HG02870 (cell line): ENCODE results near the gene TMEM190.
"Not testable (repeated sequence)": the region's sequence is repeated elsewhere in the genome, so short reads cannot be mapped to it uniquely, and the experiment has no call there.

Experiments
- ATAC-seq: cut with Tn5 transposase; IDR thresholded peaks from one replicate; pipeline ENCODE4 v1.9.1; 2021; ENCODE audit warnings: mild to moderate bottlenecking, moderate library complexity; ENCODE audit not compliant: unreplicated experiment

TMEM190 gene

DNA sequence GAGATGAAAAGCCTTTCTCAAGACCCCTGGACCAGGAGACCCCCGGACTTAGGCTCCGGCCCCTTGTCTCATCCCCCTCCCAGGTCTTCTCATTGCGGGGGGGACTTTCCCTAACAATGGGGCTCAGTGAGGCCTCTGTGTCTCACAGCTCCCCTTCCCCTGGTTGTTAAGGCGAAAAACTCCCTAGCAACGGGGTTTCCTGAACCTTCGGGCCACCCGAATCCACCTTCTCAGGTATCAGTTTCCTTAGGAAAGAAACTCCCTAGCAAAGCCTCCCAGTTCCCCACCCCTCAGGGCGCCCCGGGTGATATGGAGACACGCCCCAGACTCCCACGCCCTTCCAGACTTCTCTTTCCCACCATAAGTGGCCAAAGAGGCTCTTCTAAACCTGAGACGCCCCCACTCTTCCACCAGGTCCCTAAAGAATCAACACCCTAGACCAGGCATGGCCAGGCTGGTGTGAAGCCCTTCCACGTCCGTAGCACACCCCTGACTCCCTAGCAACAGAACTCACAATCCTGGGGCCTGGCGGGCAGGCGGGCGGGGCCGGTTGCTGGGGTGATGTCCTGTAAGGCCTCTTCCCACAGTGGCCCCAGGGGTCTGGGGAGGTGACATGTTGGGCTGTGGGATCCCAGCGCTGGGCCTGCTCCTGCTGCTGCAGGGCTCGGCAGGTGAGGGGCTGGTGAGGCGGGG lies at the start of gene TMEM190:
TSS of gene TMEM190 (plus strand) at position 586 of the 693 bp plus-strand sequence. CDS start at position 614, 28 bp downstream.
- no peak for ATAC-seq

- ATAC-seq, result not testable (repeated sequence)
Observed at GRCh38 chr19:55328774-55329318, 47.8 kb upstream of the TMEM190 start.

DNA sequence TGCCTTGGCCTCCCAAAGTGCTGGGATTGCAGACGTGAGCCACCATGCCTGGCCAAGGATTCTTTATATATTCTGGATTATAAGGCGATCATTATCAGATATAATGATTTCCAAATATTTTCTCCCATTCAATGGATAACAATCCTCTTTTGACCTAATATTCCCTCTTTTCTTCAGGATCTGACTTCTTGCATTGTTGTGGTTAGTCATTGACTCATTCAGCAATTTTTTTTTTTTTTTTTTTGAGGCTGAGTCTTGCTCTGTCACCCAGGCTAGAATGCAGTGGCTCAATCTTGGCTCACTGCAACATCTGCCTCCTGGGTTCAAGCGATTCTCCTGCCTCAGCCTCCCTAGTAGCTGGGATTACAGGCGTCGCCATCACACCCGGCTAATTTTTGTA lies 46.8 kb upstream of the TMEM190 start:
- not testable (repeated sequence) for ATAC-seq

GRCh38 chr19:55333870-55334269 lies 42.8 kb upstream of the TMEM190 start:
- ATAC-seq, result no peak

- no peak for ATAC-seq
Observed at GRCh38 chr19:55336101-55336500, 40.5 kb upstream of the TMEM190 start.

DNA sequence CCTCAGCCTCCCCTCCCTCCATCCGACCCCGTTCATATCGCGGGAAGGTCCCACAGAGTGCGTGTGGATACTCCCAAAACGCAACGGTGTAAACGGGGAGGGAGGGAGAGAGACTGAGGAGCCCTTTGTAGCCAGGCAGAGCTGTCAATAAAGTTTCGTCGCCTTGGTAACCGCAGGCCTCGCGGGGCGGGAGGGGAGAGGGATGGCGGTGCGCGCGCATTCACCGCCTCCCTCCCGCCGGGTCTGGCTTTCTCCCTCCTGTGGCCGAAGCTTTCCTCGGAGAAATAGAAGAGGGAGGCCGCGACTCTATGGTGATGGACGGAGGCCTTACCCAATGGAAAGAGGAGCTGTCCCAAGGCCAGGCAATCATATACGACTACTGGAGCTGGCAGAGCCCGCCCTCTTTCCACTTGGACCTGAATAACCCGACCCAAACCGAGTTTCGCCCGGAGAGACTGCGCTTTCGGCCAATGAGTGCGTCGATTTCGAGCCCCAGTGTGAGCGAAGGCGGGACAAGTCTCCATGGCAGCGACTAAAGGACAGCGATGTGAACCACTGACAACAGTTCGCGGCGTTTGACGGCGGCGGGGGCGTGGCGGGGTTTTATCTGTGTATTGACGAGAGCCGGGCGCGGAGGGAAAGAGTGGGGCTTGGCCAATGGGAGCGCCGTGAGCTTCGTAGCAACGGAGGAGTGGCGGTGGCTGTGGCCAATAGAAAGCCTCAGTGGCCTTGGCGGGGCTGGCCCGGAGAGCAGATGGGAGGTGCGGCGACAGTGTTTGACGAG lies 37.3 kb upstream of the TMEM190 start, which contains the start of gene KMT5C:
TSS of gene KMT5C (plus strand) at position 772 of the 784 bp plus-strand sequence. CDS start 2,061 bp downstream, outside the sequence.
- ATAC-seq, result peak; percentile 78

GRCh38 chr19:55339889-55340783 lies 36.5 kb upstream of the TMEM190 start:
- ATAC-seq, result no peak

- no peak for ATAC-seq
Observed at GRCh38 chr19:55340784-55341147, 35.9 kb upstream of the TMEM190 start.

- no peak for ATAC-seq
Observed at GRCh38 chr19:55341171-55341588, 35.4 kb upstream of the TMEM190 start.

DNA sequence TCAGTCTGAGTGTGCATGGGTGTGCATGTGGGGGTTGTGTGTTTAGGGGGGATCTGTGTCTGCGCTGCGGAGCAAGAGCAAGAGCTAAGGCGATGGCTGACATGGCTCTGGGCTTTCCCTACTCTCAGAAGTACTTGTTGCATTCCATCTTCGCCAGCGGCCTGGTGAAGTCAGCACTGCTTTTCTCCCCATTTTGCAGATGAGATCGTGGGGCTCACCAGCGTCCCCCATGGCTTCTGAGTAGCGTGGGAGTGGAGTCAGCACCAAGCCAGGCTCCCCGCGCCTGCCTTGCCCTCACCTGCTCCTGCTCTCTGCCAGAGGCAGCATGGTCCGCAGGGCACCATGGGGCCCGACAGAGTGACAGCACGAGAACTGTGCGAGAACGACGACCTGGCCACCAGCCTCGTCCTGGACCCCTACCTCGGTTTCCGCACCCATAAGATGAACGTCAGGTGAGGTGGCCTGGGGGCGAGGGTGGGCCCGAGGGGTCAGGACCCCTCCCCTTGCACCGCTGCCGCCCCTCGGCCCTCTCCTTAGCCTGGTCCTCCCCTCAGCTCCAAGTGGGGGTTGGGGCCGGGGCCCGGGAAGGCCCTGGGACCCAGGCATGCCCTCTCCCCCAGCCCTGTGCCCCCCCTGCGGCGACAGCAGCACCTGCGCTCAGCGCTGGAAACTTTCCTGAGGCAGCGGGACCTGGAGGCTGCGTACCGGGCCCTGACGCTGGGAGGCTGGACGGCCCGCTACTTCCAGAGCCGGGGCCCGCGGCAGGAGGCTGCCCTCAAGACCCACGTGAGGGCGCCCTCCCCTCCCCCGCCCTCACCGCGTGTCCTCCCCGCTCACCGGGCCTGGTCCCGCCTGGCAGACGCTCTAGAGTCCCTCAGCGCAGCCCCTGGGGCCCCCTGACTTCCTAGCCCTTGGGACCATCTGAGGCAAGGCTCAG lies 34.8 kb upstream of the TMEM190 start:
- no peak for ATAC-seq

DNA sequence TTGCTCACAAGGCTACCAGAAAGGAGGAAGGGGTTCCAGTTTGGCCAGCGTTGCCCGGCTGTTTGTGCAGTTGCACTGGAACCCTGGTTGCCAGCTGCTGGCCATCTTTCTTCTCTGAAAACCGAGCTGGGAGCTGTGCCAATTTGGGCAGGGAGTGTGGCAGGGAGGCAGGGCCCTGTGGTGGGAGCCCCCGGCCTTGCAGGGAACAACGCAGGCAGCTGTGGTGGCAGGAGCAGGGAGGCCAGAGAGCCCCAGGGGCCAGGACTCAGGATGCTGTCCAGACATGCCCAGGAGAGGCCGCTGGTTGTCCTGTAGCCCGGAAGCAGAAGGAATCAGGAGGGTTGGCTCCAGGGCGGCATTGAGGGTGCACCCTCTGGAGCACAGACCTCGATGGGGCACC lies 32.2 kb upstream of the TMEM190 start:
- ATAC-seq, result no peak

DNA sequence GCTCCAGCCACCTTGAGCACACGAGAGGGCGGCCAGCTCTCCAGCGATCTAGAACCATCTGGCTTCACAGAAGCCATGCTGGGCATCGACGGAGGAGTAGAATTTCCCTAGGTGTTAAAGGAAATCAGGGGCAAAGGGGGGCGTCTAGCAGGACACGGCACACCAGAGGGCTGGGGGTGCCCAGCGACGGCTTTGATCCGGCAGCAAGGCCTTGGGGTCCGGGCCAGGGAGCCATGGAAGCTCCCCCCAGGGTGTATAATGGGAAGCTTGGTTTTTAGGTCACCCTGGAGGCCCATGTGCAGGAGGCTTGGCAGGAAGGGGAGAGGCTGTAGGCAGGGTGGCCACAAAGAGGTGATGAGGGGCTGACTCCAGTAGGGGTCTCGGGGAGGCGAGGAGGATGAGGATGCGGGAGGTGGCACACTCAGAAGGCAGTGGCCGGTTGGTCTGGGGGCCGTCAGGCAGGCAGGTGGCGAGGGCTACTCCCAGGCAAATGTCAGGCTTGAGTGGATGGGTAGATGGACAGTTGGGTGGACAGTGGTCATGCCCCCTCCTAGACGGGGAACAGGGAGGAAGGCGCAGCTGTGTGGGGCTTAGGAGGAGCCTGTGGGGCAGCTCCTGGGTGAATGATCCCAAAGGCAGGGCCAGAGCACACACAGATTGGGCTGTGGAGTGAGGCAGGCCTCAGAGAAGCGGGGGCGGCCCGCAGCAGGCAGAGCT lies 31.4 kb upstream of the TMEM190 start:
- no peak for ATAC-seq

DNA sequence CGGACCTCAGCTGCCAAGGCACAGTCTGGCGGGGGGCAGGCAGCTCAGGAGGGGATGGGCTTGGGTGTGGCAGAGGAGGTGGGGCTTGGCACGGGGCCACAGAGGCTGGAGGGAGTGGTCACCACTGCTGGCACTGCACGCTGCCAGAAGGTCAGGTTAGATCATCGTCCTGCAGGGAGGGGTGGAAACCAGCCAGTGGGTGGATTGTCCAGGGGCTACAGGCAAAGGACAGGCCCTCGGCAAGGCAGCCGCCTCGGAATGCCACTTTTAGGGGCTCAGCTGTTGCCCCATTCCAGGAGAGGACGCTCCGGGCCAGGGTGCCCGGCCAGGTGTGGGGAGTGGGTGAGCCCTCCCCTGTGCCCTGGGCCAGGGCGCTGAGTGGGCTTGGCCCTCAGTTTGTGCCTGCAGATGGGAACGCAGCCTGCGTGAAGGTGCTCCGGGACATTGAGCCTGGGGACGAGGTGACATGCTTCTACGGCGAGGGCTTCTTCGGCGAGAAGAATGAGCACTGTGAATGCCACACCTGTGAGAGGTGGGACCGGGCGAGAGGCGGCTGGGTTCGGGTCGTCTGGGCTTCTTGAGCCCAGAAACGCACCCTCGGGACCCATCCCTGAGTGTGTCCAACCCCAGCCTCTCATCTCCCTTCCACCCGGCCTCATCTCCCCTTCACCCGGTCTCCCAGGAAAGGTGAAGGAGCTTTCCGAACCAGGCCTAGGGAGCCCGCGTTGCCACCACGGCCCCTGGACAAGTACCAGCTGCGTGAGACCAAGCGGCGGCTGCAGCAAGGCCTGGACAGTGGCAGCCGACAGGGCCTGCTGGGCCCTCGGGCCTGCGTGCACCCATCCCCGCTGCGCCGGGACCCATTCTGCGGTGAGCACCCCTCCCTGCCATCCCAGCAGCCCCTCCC lies 30.6 kb upstream of the TMEM190 start:
- no peak for ATAC-seq

DNA sequence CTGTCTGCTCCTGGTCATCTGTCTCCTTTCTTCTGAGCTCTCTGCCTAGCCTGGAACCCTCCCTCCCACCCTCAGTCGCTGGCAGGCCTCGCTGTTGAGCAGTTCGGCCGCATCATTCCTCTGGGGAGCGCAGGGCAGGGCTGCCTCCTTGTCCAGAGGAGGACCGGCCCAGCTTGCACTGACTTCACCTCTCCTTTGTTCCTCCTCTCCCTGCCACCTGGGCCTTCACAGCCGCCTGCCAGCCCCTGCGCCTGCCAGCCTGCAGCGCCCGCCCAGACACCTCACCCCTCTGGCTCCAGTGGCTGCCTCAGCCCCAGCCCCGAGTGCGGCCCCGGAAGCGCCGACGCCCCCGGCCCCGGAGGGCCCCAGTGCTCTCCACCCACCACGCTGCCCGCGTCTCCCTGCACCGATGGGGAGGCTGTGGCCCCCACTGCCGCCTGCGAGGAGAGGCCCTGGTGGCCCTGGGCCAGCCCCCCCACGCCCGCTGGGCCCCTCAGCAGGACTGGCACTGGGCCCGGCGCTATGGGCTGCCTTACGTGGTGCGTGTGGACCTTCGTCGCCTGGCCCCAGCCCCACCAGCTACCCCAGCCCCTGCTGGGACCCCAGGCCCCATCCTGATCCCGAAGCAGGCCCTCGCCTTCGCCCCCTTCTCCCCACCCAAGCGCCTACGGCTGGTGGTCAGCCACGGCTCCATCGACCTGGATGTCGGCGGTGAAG lies 29.7 kb upstream of the TMEM190 start:
- no peak for ATAC-seq

- ATAC-seq, result no peak
Observed at GRCh38 chr19:55347442-55348009, 29.1 kb upstream of the TMEM190 start.

DNA sequence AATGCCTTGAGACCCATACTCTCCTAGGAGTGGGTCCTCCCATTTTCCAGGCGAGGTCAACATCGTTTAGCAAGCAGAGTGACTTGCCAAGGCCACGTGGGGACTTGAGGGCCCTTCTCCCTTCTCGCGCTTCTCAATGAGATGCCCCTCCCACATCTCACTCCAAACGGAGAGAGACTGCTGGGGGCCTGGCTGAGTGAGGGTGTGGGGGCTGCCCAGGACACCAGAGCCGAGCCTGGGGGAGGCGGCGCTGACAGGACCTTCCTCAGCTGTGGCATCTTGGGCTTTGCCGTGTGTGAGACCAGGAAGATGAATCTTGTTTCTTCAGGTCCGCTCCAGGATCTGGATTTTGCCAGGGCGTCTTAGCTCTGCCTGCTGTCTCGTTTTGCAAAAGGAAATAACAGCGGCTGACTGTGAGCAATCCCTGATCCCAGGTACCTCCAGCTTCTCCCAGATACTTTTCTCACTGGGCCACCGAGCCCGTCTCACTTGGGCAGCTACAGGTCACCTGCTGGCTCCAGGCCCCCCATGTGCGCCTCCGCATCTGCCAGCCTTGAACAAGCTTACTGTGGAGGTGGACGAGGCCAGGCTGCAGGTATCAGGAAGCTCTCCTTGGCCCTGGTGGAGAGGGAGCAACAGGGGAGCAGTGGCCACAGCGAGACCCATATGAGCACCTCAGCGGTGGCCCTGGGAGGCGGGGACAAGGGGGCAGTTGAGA lies 28.1 kb upstream of the TMEM190 start:
- no peak for ATAC-seq
